SK-N-SH treated with all-trans-retinoic acid at 6 μM for 48 hours (cell line): ENCODE measurements around the gene LARGE1.

ENCODE experiments used
- ARNTL ChIP-seq: fragments of 450-650 bp; formaldehyde crosslinking; IDR thresholded peaks from 2 replicates; pipeline ENCODE4 v1.5.0; 2020; ENCODE audit warnings: low read depth, mild to moderate bottlenecking, moderate library complexity, borderline replicate concordance
- BACH2 ChIP-seq: fragments of 250-450 bp; sonication (Bioruptor Pico); IDR thresholded peaks from 2 replicates; pipeline ENCODE4 v1.9.0; 2021; ENCODE audit warnings: mild to moderate bottlenecking, borderline replicate concordance
- CSDC2 ChIP-seq: fragments of 250-450 bp; sonication (Bioruptor Pico); IDR thresholded peaks from 2 replicates; pipeline ENCODE4 v1.5.0; 2020; ENCODE audit warnings: mild to moderate bottlenecking, moderate library complexity
- PPARA ChIP-seq: fragments of 250-450 bp; sonication (Bioruptor Pico); IDR thresholded peaks from 2 replicates; pipeline ENCODE4 v1.5.0; 2020; ENCODE audit warnings: mild to moderate bottlenecking, borderline replicate concordance
- TOX ChIP-seq: fragments of 250-450 bp; sonication (Bioruptor Pico); IDR thresholded peaks from 2 replicates; pipeline ENCODE4 v1.8.0; 2021; ENCODE audit warnings: mild to moderate bottlenecking, moderate library complexity, borderline replicate concordance
- ZFP3 ChIP-seq: fragments of 250-450 bp; sonication (Bioruptor Pico); IDR thresholded peaks from 2 replicates; pipeline ENCODE4 v1.5.0; 2020; ENCODE audit warnings: mild to moderate bottlenecking, moderate library complexity
- ZFP30 ChIP-seq: fragments of 450-650 bp; formaldehyde crosslinking; IDR thresholded peaks from 2 replicates; pipeline ENCODE4 v1.5.0; 2022; ENCODE audit warnings: mild to moderate bottlenecking, moderate library complexity
- ZNF8 ChIP-seq: fragments of 450-650 bp; formaldehyde crosslinking; IDR thresholded peaks from 2 replicates; pipeline ENCODE4 v1.5.0; 2020; ENCODE audit warnings: mild to moderate bottlenecking, moderate library complexity
- TF ChIP-seq, protein P1 (sequence below): fragments of 250-450 bp; sonication (Bioruptor Pico); IDR thresholded peaks from 2 replicates; pipeline ENCODE4 v1.8.0; 2020; ENCODE audit warnings: mild to moderate bottlenecking, moderate library complexity, borderline replicate concordance
- TF ChIP-seq, protein P2 (sequence below): fragments of 250-450 bp; sonication (Bioruptor Pico); IDR thresholded peaks from 2 replicates; pipeline ENCODE4 v1.8.0; 2021; ENCODE audit warnings: low read depth, mild to moderate bottlenecking, moderate library complexity, borderline replicate concordance
- TF ChIP-seq, protein P3 (sequence below): fragments of 250-450 bp; sonication (Bioruptor Pico); IDR thresholded peaks from 2 replicates; pipeline ENCODE4 v1.5.1; 2020; ENCODE audit warnings: low read depth, mild to moderate bottlenecking, moderate library complexity
- TF ChIP-seq, protein P4 (sequence below): fragments of 250-450 bp; sonication (Bioruptor Pico); IDR thresholded peaks from 2 replicates; pipeline ENCODE4 v1.5.1; 2021; ENCODE audit warnings: mild to moderate bottlenecking, moderate library complexity

DNA sequence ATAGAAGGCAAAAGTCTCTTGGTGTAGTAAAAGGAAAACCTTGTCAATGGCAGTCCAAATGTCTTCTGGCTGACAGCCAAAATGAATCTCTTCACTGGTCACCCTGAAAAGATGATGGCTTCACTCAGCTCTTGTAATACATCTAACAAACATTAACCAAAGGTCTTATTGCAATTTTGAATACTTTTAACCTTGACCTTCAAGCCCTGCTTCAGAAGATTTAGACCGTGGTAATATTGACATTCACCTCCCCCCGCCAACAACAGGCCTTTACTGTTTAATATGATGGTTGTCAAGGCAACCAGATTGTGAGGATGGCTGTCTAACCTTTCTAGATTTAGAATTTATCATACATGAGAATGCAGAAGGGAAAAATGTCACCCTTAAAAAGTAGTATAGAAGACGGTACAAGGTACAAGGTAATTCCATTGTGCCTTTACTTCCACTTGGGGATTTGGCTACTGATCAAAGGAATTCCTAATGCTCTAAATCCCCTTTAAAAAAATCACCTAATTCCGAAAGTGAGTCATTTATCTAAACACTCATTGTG lies 342.3 kb downstream of the LARGE1 start:
- TF ChIP-seq, protein P1, sequence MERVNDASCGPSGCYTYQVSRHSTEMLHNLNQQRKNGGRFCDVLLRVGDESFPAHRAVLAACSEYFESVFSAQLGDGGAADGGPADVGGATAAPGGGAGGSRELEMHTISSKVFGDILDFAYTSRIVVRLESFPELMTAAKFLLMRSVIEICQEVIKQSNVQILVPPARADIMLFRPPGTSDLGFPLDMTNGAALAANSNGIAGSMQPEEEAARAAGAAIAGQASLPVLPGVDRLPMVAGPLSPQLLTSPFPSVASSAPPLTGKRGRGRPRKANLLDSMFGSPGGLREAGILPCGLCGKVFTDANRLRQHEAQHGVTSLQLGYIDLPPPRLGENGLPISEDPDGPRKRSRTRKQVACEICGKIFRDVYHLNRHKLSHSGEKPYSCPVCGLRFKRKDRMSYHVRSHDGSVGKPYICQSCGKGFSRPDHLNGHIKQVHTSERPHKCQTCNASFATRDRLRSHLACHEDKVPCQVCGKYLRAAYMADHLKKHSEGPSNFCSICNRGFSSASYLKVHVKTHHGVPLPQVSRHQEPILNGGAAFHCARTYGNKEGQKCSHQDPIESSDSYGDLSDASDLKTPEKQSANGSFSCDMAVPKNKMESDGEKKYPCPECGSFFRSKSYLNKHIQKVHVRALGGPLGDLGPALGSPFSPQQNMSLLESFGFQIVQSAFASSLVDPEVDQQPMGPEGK (CRISPR knock-in tag): no peak
- TF ChIP-seq, protein P2, sequence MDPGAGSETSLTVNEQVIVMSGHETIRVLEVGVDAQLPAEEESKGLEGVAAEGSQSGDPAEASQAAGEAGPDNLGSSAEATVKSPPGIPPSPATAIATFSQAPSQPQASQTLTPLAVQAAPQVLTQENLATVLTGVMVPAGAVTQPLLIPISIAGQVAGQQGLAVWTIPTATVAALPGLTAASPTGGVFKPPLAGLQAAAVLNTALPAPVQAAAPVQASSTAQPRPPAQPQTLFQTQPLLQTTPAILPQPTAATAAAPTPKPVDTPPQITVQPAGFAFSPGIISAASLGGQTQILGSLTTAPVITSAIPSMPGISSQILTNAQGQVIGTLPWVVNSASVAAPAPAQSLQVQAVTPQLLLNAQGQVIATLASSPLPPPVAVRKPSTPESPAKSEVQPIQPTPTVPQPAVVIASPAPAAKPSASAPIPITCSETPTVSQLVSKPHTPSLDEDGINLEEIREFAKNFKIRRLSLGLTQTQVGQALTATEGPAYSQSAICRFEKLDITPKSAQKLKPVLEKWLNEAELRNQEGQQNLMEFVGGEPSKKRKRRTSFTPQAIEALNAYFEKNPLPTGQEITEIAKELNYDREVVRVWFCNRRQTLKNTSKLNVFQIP (CRISPR knock-in tag): no peak
- no peak for TF ChIP-seq ZNF8
- no peak for TF ChIP-seq ARNTL (CRISPR knock-in tag)
- TF ChIP-seq ZFP3: no peak
- no peak for TF ChIP-seq PPARA (CRISPR knock-in tag)
- TF ChIP-seq TOX (CRISPR knock-in tag): no peak
- TF ChIP-seq, protein P3, sequence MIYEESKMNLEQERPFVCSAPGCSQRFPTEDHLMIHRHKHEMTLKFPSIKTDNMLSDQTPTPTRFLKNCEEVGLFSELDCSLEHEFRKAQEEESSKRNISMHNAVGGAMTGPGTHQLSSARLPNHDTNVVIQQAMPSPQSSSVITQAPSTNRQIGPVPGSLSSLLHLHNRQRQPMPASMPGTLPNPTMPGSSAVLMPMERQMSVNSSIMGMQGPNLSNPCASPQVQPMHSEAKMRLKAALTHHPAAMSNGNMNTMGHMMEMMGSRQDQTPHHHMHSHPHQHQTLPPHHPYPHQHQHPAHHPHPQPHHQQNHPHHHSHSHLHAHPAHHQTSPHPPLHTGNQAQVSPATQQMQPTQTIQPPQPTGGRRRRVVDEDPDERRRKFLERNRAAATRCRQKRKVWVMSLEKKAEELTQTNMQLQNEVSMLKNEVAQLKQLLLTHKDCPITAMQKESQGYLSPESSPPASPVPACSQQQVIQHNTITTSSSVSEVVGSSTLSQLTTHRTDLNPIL (CRISPR knock-in tag): no peak
- TF ChIP-seq CSDC2 (CRISPR knock-in tag): no peak
- TF ChIP-seq BACH2 (CRISPR knock-in tag): no peak
- no peak for TF ChIP-seq ZFP30
- TF ChIP-seq, protein P4, sequence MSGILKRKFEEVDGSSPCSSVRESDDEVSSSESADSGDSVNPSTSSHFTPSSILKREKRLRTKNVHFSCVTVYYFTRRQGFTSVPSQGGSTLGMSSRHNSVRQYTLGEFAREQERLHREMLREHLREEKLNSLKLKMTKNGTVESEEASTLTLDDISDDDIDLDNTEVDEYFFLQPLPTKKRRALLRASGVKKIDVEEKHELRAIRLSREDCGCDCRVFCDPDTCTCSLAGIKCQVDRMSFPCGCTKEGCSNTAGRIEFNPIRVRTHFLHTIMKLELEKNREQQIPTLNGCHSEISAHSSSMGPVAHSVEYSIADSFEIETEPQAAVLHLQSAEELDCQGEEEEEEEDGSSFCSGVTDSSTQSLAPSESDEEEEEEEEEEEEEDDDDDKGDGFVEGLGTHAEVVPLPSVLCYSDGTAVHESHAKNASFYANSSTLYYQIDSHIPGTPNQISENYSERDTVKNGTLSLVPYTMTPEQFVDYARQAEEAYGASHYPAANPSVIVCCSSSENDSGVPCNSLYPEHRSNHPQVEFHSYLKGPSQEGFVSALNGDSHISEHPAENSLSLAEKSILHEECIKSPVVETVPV (CRISPR knock-in tag): no peak
